RWPE2 (cell line): ENCODE data around the gene SIK3.
"Not testable (repeated sequence)": the region's sequence is repeated elsewhere in the genome, so short reads cannot be mapped to it uniquely, and the experiment has no call there.

ENCODE experiments used
- ATAC-seq: fragments of 200-7000 bp; cut with Tn5 transposase; 3 replicates; pipeline ENCODE4 v1.9.1; 2021; ENCODE audit warnings: low read depth
- DNase-seq: peaks from one replicate; pipeline ENCODE4 v3.0.0-alpha.2; 2020; ENCODE audit warnings: low spot score
- H3K27ac ChIP-seq: fragments of 450-650 bp; 2 replicates; pipeline ENCODE4 v1.5.1; 2017; ENCODE audit warnings: mild to moderate bottlenecking; ENCODE audit not compliant: poor library complexity, severe bottlenecking
- H3K27me3 ChIP-seq: fragments of 250-450 bp; sonication (Bioruptor Pico); 2 replicates; pipeline ENCODE4 v1.5.1; 2021; ENCODE audit warnings: mild to moderate bottlenecking, moderate library complexity; ENCODE audit not compliant: insufficient read depth, poor library complexity, severe bottlenecking
- H3K36me3 ChIP-seq: fragments of 250-450 bp; sonication (Bioruptor Pico); 2 replicates; pipeline ENCODE4 v1.5.1; 2020; ENCODE audit warnings: low read depth, mild to moderate bottlenecking, moderate library complexity
- H3K4me1 ChIP-seq: fragments of 250-450 bp; sonication (Bioruptor Pico); 2 replicates; pipeline ENCODE4 v1.5.1; 2021; ENCODE audit warnings: mild to moderate bottlenecking, moderate library complexity; ENCODE audit not compliant: insufficient read depth, poor library complexity, severe bottlenecking
- H3K4me3 ChIP-seq: fragments of 250-450 bp; sonication (Bioruptor Pico); 2 replicates; pipeline ENCODE4 v1.5.1; 2021; ENCODE audit warnings: mild to moderate bottlenecking, moderate library complexity; ENCODE audit not compliant: severe bottlenecking
- H3K9me3 ChIP-seq: fragments of 250-450 bp; sonication (Bioruptor Pico); 2 replicates; pipeline ENCODE4 v1.5.1; 2021; ENCODE audit warnings: mild to moderate bottlenecking, moderate library complexity; ENCODE audit not compliant: severe bottlenecking
- CTCF ChIP-seq: fragments of 450-650 bp; IDR thresholded peaks from one replicate; pipeline ENCODE4 v1.5.1; 2017; ENCODE audit warnings: mild to moderate bottlenecking, moderate library complexity; ENCODE audit not compliant: poor library complexity, severe bottlenecking

The SIK3 gene

GRCh38 chr11:116811194-116811593 lies 287.0 kb downstream of the SIK3 start:
- no peak for TF ChIP-seq CTCF
- no peaks in the 10 kb centered on the region for H3K36me3 ChIP-seq
- H3K27ac ChIP-seq = no peak overlapping the region
- H3K4me1 ChIP-seq = no peaks in the 10 kb centered on the region
- no peaks in the 10 kb centered on the region for H3K27me3 ChIP-seq
- no peak for ATAC-seq
- no peak for DNase-seq
- H3K9me3 ChIP-seq = peaks cover 2% of the 10 kb centered on the region
- H3K4me3 ChIP-seq = no peak overlapping the region

- H3K27ac ChIP-seq = no peak overlapping the region
- H3K36me3 ChIP-seq = no peaks in the 10 kb centered on the region
- H3K27me3 ChIP-seq = no peaks in the 10 kb centered on the region
- TF ChIP-seq CTCF = no peak
- H3K4me1 ChIP-seq = no peaks in the 10 kb centered on the region
- H3K9me3 ChIP-seq = peaks cover 2% of the 10 kb centered on the region
- ATAC-seq = 0 out of 3 replicates have a peak, but pooled peaks have one; percentile 21
- DNase-seq = no peak
- no peak overlapping the region for H3K4me3 ChIP-seq
Observed at GRCh38 chr11:116808262-116809175, 289.7 kb downstream of the SIK3 start.

DNA sequence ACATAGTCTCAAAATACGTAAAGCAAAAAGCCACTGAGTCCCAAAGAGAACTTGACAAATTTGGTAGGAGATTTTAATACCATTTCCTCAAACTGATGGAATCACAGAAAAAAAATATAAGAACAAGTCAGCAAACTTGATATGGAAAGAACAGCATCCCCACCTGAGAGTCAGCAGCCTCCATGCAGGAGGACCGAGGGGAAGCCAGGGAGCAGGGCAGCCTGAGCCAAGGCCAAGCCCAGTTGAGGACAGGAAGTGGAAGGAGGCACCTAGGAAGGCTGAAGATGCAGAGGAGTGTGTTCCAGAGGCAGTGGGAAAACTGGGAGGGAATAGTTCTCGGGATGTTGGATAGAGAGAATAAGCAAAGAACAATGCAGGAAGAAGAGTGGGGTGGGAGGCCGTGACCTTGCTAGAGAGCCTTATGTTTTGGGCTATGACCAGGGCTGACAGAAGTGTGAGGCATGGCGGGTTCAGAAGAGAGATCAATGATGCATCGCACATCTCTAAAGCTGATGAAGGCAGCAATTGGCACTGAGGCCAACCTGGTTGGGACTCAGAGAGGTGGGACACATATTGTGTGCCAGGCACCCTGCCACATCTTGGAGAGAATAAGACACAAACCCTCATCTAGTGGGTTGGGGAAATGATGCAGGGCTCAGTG lies 290.5 kb downstream of the SIK3 start:
- Histone ChIP-seq H3K36me3 (no peaks in the 10 kb centered on the region), H3K4me3 (no peak overlapping the region), H3K4me1 (no peaks in the 10 kb centered on the region), H3K9me3 (peaks cover 2% of the 10 kb centered on the region), H3K27me3 (no peaks in the 10 kb centered on the region), H3K27ac (no peak overlapping the region)
- ATAC-seq = no peak
- DNase-seq = no peak
- no peak for TF ChIP-seq CTCF

- Histone ChIP-seq H3K4me1 (no peaks in the 10 kb centered on the region), H3K27me3 (no peaks in the 10 kb centered on the region), H3K27ac (no peak overlapping the region), H3K9me3 (no peaks in the 10 kb centered on the region), H3K36me3 (no peaks in the 10 kb centered on the region), H3K4me3 (no peak overlapping the region)
- ATAC-seq (no peak), DNase-seq (no peak)
- TF ChIP-seq CTCF = no peak
Observed at GRCh38 chr11:116804001-116804400, 294.2 kb downstream of the SIK3 start.

DNA sequence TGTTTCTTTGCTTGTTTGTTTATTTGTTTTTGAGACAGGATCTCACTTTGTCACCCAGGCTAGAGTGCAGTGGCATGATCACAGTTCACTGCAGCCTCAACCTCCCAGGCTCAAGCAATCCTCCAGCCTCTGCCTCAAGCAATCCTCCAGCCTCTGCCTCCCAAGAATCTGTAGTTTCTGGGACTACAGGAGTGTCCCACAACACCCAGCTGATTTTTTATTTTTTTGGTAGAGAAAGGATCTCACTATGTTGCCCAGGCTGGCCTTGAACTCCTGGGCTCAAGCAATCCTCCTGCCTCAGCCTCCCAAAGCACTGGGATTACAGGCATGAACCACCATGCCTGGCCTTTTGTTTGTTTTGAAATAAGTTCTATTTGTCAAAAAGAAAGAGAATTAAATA lies 296.6 kb downstream of the SIK3 start:
- not testable (repeated sequence) for ATAC-seq, H3K4me3 ChIP-seq, DNase-seq, H3K27me3 ChIP-seq, H3K36me3 ChIP-seq, H3K4me1 ChIP-seq, H3K27ac ChIP-seq, H3K9me3 ChIP-seq
